HG03521 (cell line): Measurements from ENCODE around the gene RAB30.
"Not testable (repeated sequence)": the region's sequence is repeated elsewhere in the genome, so short reads cannot be mapped to it uniquely, and the experiment has no call there.

Source experiments
- ATAC-seq: cut with Tn5 transposase; IDR thresholded peaks from one replicate; pipeline ENCODE4 v1.9.1; 2021; ENCODE audit warnings: mild to moderate bottlenecking, moderate library complexity; ENCODE audit not compliant: unreplicated experiment

The RAB30 gene

GRCh38 chr11:83011333-83012167 lies 60.1 kb downstream of the RAB30 start:
- ATAC-seq = no peak

GRCh38 chr11:83009999-83010398 lies 61.7 kb downstream of the RAB30 start:
- ATAC-seq = no peak

GRCh38 chr11:83009136-83009535 lies 62.6 kb downstream of the RAB30 start:
- ATAC-seq = not testable (repeated sequence)

GRCh38 chr11:83008581-83008923 lies 63.1 kb downstream of the RAB30 start:
- no peak for ATAC-seq

GRCh38 chr11:83007909-83008580 lies 63.7 kb downstream of the RAB30 start:
- ATAC-seq = peak; percentile 33

- ATAC-seq = no peak
These were observed 64.2 kb downstream of the RAB30 start for GRCh38 chr11:83007477-83007876.

GRCh38 chr11:83006877-83007330 lies 64.8 kb downstream of the RAB30 start:
- ATAC-seq = peak; percentile 74

GRCh38 chr11:83004746-83005556 lies 66.7 kb downstream of the RAB30 start:
- no peak for ATAC-seq

GRCh38 chr11:83002522-83002921 lies 69.2 kb downstream of the RAB30 start:
- no peak for ATAC-seq

- ATAC-seq = no peak
These were observed 69.6 kb downstream of the RAB30 start for GRCh38 chr11:83002053-83002452.

- no peak for ATAC-seq
These were observed 71.3 kb downstream of the RAB30 start for GRCh38 chr11:83000381-83000780.

GRCh38 chr11:82999232-82999631 lies 72.5 kb downstream of the RAB30 start:
- ATAC-seq = no peak

- no peak for ATAC-seq
These were observed 73.0 kb downstream of the RAB30 start for GRCh38 chr11:82998697-82999096.

GRCh38 chr11:82996966-82997606 lies 74.6 kb downstream of the RAB30 start:
- ATAC-seq = peak; percentile 93

GRCh38 chr11:82995754-82996398 lies 75.8 kb downstream of the RAB30 start:
- no peak for ATAC-seq

GRCh38 chr11:82995235-82995634 lies 76.5 kb downstream of the RAB30 start:
- ATAC-seq = no peak

GRCh38 chr11:82994604-82995230 lies 77.0 kb downstream of the RAB30 start:
- ATAC-seq = no peak

GRCh38 chr11:82992223-82992622 lies 79.5 kb downstream of the RAB30 start:
- ATAC-seq = no peak

- ATAC-seq = no peak
These were observed 81.9 kb downstream of the RAB30 start for GRCh38 chr11:82989628-82990404.
